ENCODE results near the gene CDH8.

DNA sequence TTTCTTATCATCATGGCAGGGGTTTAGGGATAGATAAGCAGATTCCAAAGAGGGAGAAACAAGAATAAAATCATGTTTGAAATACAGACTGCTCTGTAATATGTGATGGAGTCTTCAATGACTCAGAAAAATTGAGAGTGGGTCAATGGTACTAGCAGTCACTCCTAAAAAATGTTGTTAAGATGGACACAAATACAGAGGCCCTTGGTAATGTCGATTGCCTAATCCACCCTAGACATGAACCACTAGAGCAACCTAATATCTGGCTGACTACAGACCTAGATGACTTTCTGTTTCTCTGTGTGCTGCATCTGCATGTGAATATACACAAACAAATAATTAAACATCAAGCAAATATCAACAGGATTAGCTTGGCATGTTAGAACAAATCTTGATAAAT is 135.8 kb downstream of the CDH8 start:
- no peak for TF ChIP-seq CTCF (IDR thresholded peaks at IDR 0.05)
- TF ChIP-seq EP300 (IDR thresholded peaks at IDR 0.05) = no peak
- TF ChIP-seq POLR2A (IDR thresholded peaks at IDR 0.05) = no peak
- no peak for TF ChIP-seq POLR2AphosphoS5 (IDR thresholded peaks at IDR 0.05)

Data from gastroesophageal sphincter (tissue), 3 donors.